Measurements from ENCODE around the gene FLYWCH1.

The FLYWCH1 gene

GRCh38 chr16:2985893-2986355 is 74.2 kb downstream of the FLYWCH1 start:
- ATAC-seq (ENCODE audit: insufficient read depth, low read depth) (no peak), DNase-seq (no peak)
- Histone ChIP-seq H3K4me2 (ENCODE audit: insufficient read depth, low read length) (no peak overlapping the region), H3K27me3 (ENCODE audit: insufficient read depth, low read length, poor library complexity) (no peaks in the 10 kb centered on the region), H3K27ac (ENCODE audit: low read length) (no peak overlapping the region), H3K4me1 (ENCODE audit: insufficient read depth, low read length) (peaks cover 23% of the 10 kb centered on the region), H4K20me1 (ENCODE audit: insufficient read depth, low read length) (no peaks in the 10 kb centered on the region), H3K4me3 (ENCODE audit: low read depth in 1 of 2, low read length in 2 of 2) (no peak overlapping the region), H2AFZ (ENCODE audit: low read depth, low read length) (no peak overlapping the region), H3K9me3 (ENCODE audit: insufficient read depth, low read length, severe bottlenecking) (no peaks in the 10 kb centered on the region), H3K9ac (ENCODE audit: low read depth, low read length) (no peak overlapping the region), H3K79me2 (ENCODE audit: insufficient read depth, low read length) (peaks cover 5% of the 10 kb centered on the region), H3K36me3 (ENCODE audit: insufficient read depth, low read length) (no peaks in the 10 kb centered on the region)
- TF ChIP-seq CTCF (IDR thresholded peaks at IDR 0.05; ENCODE audit: borderline replicate concordance, extremely low read depth, low read length, poor library complexity, severe bottlenecking) (no peak), EZH2 (IDR thresholded peaks at IDR 0.05; ENCODE audit: borderline replicate concordance, low read depth, low read length, severe bottlenecking) (no peak)

DNA sequence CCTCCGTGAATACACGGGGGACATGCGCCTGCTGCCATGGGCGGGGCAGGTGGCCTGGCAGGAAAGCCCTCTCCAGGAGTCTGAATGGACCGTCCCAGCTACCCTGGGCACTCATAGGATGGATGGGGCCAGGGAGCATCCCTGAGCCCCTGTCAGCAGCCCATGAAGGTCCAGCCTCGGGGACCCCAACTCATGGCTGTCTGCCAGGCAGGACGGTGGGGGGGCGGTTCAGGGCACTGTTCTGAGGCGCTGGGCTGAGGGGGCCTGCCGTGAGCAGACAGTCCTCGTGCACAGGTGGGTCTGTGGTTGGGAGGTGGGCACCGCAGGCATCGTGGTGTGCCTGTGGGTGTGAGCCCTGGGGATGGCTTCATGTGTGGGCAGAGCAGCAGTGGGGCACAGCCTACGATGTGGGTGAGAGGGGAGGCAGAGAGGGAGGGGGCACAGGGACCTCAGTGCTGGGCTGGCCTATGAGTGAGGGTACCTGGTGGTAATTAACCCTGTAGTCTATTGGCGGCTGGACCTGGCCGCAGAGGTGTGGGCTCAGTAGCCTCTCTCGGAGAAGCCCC is 75.0 kb downstream of the FLYWCH1 start:
- no peak overlapping the region for H3K4me2 ChIP-seq (ENCODE audit: insufficient read depth, low read length)
- H3K79me2 ChIP-seq (ENCODE audit: insufficient read depth, low read length), result no peaks in the 10 kb centered on the region
- H3K9ac ChIP-seq (ENCODE audit: low read depth, low read length), result no peak overlapping the region
- ATAC-seq (ENCODE audit: insufficient read depth, low read depth), result no peak
- no peak overlapping the region for H2AFZ ChIP-seq (ENCODE audit: low read depth, low read length)
- H4K20me1 ChIP-seq (ENCODE audit: insufficient read depth, low read length), result no peaks in the 10 kb centered on the region
- no peak overlapping the region for H3K4me3 ChIP-seq (ENCODE audit: low read depth in 1 of 2, low read length in 2 of 2)
- H3K9me3 ChIP-seq (ENCODE audit: insufficient read depth, low read length, severe bottlenecking), result no peaks in the 10 kb centered on the region
- peaks cover 16% of the 10 kb centered on the region for H3K4me1 ChIP-seq (ENCODE audit: insufficient read depth, low read length)
- no peaks in the 10 kb centered on the region for H3K27me3 ChIP-seq (ENCODE audit: insufficient read depth, low read length, poor library complexity)
- H3K36me3 ChIP-seq (ENCODE audit: insufficient read depth, low read length), result no peaks in the 10 kb centered on the region
- no peak for DNase-seq
- no peak overlapping the region for H3K27ac ChIP-seq (ENCODE audit: low read length)
- TF ChIP-seq CTCF (IDR thresholded peaks at IDR 0.05; ENCODE audit: borderline replicate concordance, extremely low read depth, low read length, poor library complexity, severe bottlenecking), result no peak
- no peak for TF ChIP-seq EZH2 (IDR thresholded peaks at IDR 0.05; ENCODE audit: borderline replicate concordance, low read depth, low read length, severe bottlenecking)

DNA sequence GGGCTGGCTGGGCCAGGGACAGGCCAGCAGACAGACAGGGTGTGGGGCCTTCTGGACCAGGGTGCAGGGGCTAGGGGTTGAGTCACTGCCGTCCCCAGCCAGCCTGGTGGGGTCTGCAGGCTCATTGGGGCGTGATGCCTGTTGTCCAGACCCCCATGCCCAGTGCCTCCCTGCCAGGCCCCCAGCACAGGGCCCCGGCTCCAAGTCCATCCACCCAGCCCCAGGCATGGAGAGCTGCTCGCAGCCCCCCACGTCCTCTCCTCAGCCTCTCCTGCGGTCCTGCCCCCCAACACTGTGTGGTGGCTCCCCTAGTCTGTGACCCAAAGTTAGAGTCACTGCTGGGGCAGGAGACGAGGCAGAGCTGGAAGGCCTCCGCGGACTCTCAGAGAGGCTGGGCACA is 75.6 kb downstream of the FLYWCH1 start:
- Histone ChIP-seq H2AFZ (ENCODE audit: low read depth, low read length) (no peak overlapping the region), H3K9me3 (ENCODE audit: insufficient read depth, low read length, severe bottlenecking) (no peaks in the 10 kb centered on the region), H3K36me3 (ENCODE audit: insufficient read depth, low read length) (no peaks in the 10 kb centered on the region), H3K4me1 (ENCODE audit: insufficient read depth, low read length) (peaks cover 13% of the 10 kb centered on the region), H3K27ac (ENCODE audit: low read length) (no peak overlapping the region), H4K20me1 (ENCODE audit: insufficient read depth, low read length) (no peaks in the 10 kb centered on the region), H3K27me3 (ENCODE audit: insufficient read depth, low read length, poor library complexity) (no peaks in the 10 kb centered on the region), H3K79me2 (ENCODE audit: insufficient read depth, low read length) (no peaks in the 10 kb centered on the region), H3K4me2 (ENCODE audit: insufficient read depth, low read length) (no peak overlapping the region), H3K9ac (ENCODE audit: low read depth, low read length) (no peak overlapping the region), H3K4me3 (ENCODE audit: low read depth in 1 of 2, low read length in 2 of 2) (no peak overlapping the region)
- ATAC-seq (ENCODE audit: insufficient read depth, low read depth), result no peak
- no peak for DNase-seq
- no peak for TF ChIP-seq EZH2 (IDR thresholded peaks at IDR 0.05; ENCODE audit: borderline replicate concordance, low read depth, low read length, severe bottlenecking)
- no peak for TF ChIP-seq CTCF (IDR thresholded peaks at IDR 0.05; ENCODE audit: borderline replicate concordance, extremely low read depth, low read length, poor library complexity, severe bottlenecking)

Measured in DND-41 (cell line).